ENCODE measurements around the gene APOBEC2.
A peak's percentile ranks its signal among the peaks of the same experiment; 100 is the strongest.

Gene APOBEC2

DNA sequence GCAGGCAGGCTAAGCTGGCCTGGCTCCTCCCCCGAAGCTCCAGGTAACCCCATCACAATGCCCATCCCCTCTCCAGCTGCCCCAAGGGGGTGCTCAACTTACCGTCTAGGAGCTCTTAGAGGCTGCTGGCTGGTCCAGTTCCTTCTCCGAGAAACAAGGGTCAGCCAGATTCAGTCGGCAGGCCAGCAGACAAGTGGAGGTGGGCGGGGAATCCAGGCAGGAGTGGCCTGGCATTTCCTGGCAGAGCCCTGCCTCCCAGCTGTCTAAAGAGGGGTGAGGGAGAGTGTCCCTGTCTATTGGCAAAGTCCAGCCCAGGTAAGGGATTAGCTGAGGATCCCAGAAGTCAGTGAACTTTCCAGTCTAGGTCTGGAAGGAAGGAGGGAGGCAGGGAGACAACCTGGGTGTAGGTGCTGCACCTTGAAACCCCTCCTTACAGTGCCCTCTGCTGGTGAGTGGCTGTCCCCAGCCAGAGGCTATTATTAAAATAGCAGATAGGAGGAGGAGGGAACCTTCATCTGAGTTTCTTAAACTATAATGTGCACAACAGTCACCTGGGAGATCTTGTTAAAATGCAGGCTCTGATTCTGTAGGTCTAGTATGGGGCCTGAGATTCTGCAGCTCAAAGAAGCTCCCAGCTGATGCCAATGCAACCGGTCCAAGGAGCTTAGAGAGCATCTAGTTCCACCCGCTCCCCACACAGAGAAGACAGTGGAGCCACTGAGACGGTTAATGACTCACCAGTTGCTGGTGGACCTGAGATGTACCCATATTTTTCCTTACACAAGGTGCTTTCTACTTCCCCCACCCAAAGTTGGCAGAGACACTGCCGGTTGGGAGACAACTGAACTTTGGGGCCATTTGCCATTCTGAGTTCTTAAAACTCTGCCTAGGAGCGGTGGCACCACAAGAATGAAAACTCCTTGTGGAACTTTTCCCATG lies 13.7 kb upstream of the APOBEC2 start, which contains the start of gene UNC5CL:
TSS of gene UNC5CL (minus strand) at position 162 of the 939 bp plus-strand sequence. CDS start 4,147 bp downstream, outside the sequence.
- ChIA-PET POLR2A (no interaction called here), CTCF (interaction anchor here (0.6 to 9.1 kb wide), 14 partner anchors 10 to 152 kb away, joined by 3 to 99 read pairs (median 5); partner anchors contain the start of gene APOBEC2)
- TF ChIP-seq, protein P1, sequence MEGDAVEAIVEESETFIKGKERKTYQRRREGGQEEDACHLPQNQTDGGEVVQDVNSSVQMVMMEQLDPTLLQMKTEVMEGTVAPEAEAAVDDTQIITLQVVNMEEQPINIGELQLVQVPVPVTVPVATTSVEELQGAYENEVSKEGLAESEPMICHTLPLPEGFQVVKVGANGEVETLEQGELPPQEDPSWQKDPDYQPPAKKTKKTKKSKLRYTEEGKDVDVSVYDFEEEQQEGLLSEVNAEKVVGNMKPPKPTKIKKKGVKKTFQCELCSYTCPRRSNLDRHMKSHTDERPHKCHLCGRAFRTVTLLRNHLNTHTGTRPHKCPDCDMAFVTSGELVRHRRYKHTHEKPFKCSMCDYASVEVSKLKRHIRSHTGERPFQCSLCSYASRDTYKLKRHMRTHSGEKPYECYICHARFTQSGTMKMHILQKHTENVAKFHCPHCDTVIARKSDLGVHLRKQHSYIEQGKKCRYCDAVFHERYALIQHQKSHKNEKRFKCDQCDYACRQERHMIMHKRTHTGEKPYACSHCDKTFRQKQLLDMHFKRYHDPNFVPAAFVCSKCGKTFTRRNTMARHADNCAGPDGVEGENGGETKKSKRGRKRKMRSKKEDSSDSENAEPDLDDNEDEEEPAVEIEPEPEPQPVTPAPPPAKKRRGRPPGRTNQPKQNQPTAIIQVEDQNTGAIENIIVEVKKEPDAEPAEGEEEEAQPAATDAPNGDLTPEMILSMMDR (IDR thresholded peaks at IDR 0.05; ENCODE audit: insufficient read depth, low read length, missing control alignments), result peak; percentile 66
- DNase-seq (ENCODE audit: low read depth, low spot score), result no peak
- H3K4me3 ChIP-seq (ENCODE audit: low read depth, low read length), result no peak within 1 kb of the TSS

DNA sequence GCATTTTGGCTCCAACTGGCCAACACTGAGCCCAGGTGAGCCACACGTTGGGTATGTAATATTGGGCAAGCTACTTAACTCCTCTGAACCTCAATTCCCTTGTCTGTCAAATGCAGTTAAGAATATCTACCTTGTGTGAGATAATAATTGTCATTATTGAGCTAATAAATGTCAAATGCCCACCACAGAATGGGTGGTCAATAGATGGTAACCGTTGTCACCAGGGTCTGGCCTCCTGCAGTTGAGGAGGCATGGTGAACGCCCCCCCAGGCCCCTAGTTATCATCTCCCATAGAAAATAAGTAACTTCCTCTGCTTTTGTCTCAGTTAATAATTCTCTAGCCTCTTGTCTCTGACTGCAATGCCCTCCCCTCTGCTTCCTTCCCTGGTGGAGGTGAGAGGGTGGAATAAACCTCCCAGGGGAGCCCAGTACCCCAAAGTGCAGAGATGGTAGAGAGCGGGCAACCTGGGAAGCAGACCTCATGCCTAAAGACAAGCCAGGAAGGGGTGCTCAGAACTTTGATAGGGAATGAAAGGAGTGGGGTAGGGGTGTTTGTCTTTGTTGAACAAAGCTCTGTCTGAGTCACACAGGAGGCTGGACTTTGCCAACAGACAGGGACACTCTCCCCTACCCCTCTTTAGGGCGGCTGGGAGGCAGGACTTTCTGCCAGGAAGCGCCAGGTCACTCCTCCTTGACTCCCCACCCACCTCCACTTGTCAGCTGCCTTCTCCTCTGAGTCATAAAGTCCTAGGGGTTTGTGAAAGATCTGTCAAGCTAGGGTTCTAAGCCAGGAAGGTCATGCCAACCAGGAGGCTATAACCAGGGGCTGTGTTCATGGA lies 12.7 kb upstream of the APOBEC2 start:
- TF ChIP-seq, protein P1 (IDR thresholded peaks at IDR 0.05; ENCODE audit: insufficient read depth, low read length, missing control alignments), result no peak
- no peak for DNase-seq (ENCODE audit: low read depth, low spot score)
- no peak overlapping the region for H3K4me3 ChIP-seq (ENCODE audit: low read depth, low read length)
- POLR2A ChIA-PET, result no interaction called here
- CTCF ChIA-PET, result interaction anchor here (0.6 to 9.1 kb wide), 14 partner anchors 11 to 731 kb away, joined by 3 to 99 read pairs (median 5); partner anchors contain the start of gene APOBEC2

DNA sequence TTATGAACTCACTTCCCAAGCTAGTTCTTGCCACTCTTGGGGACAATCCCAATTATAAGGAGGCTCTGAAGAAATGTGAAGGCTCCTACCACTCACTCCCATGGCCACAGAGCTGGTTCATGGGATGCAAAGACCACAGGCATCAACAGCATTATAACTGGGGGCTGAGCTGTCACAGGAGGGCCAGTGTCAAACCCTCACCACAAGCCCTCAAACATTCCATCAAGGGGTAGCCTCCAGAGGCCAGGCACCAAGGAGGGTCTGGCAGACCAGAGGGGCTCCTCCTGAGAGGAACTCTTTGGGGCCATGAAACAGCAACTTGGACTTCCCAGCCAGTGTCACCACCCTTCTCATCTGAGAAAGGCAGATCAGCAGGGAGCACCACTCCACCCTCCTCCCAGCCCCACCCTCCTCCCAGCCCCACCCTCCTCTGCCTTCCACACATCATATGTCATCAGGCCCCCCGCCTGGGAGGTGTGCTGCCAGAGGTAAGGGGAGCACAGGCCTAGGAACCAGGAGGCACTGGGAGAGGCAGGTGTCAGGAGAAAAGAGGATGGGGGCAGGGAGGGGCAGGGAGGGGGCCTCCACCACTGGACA lies 12.0 kb upstream of the APOBEC2 start:
- ChIA-PET CTCF (interaction anchor here (1.0 to 9.1 kb wide), 6 partner anchors 12 to 732 kb away, joined by 3 to 99 read pairs (median 6); partner anchors contain the start of gene APOBEC2), POLR2A (no interaction called here)
- DNase-seq (ENCODE audit: low read depth, low spot score), result no peak
- no peak overlapping the region for H3K4me3 ChIP-seq (ENCODE audit: low read depth, low read length)
- TF ChIP-seq, protein P1 (IDR thresholded peaks at IDR 0.05; ENCODE audit: insufficient read depth, low read length, missing control alignments), result no peak

DNA sequence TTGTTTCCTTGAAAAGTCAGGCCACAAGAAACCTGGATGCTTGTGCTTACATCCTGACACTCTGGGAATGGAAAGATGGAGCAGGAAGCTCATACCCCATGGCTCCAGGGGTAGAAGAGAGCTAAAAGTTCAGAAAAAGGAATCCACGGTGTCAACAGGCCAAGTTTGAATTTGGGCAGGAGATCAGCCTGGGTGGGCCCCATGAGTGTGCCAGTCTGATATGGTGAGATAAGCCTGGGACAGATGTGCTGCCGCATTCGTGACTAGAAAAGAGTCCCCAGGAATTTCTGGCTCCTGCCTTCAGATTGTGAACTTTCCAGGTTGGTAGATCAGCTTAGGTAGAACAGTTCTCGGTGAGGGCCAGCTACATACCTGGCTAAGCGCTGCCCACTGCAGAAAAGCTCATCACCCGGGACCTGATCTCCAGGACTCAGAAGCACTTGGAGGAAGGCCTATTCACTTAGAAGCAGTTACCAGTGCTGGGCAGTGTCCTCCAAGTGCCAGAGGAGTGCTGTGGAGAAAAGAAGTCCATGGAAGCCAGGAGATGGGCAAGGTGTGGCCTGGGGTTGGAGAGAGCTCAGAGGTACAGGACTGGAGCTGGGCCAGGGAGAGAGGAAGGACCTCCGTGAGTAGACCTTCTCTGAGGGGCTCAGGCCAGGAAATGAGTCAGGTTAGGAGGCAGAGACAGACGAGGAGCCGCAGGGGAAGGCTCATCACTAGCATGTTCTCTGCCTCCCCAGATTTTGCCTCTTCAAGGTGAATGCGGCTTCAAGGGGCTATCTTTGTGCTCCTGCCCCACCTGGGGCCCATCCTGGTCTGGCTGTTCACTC lies 10.6 kb upstream of the APOBEC2 start, which contains the start of gene TSPO2:
TSS of gene TSPO2 (plus strand) at position 242 of the 830 bp plus-strand sequence. CDS start at position 761, 519 bp downstream.
- no peak for DNase-seq (ENCODE audit: low read depth, low spot score)
- POLR2A ChIA-PET, result no interaction called here
- H3K4me3 ChIP-seq (ENCODE audit: low read depth, low read length), result no peak within 1 kb of the TSS
- CTCF ChIA-PET, result interaction anchor here (1.0 to 9.1 kb wide), 2 partner anchors 13 to 14 kb away, joined by 7 to 99 read pairs; no protein-coding TSS in a partner anchor
- TF ChIP-seq, protein P1 (IDR thresholded peaks at IDR 0.05; ENCODE audit: insufficient read depth, low read length, missing control alignments), result no peak

DNA sequence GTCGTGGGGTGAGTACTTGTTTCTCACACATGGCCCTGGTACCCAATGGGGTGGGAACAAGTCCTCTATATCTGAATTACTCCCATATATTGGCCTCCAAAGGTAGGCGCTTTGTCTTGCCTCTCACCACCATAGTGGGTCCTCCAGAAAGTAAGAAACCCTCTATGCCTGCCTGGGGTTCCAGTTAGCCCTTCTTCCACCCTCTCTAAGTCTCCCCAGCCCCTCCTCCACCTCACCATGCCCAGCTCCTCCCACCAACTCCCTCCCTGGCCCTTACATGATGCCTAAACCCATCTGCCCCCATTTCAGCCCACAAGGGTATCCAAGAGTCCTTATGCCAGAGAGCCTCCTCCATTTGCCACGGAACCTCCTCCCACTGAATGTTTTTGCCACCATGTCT lies 9.9 kb upstream of the APOBEC2 start:
- no peak for DNase-seq (ENCODE audit: low read depth, low spot score)
- TF ChIP-seq, protein P1 (IDR thresholded peaks at IDR 0.05; ENCODE audit: insufficient read depth, low read length, missing control alignments), result no peak
- H3K4me3 ChIP-seq (ENCODE audit: low read depth, low read length), result no peak overlapping the region
- ChIA-PET CTCF (interaction anchor here (1.0 to 9.1 kb wide), 2 partner anchors 14 to 18 kb away, joined by 3 to 99 read pairs; no protein-coding TSS in a partner anchor), POLR2A (no interaction called here)
